8988T (cell line): ENCODE data around the gene TGIF1.

Experiments
- DNase-seq: peaks from one replicate; pipeline ENCODE4 v3.0.0; 2011

The TGIF1 gene

DNA sequence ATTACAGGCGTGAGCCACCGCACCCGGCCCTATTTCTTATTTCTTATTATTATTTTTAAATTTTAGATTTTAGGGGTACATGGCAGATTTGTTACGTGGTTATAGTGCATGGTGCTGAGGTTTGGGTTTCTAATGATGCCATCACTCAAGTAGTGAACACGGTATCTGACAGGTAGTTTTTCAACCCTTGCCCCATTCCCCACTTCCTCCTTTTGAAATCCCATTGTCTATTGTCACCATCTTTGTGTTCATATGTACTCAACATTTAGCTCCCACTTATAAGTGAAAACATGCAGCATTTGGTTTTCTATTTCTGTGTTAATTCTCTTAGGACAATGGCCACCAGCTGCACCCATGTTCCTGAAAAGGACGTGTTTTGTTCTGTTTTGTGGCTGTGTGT lies 39.5 kb downstream of the TGIF1 start:
- no peak for DNase-seq

DNA sequence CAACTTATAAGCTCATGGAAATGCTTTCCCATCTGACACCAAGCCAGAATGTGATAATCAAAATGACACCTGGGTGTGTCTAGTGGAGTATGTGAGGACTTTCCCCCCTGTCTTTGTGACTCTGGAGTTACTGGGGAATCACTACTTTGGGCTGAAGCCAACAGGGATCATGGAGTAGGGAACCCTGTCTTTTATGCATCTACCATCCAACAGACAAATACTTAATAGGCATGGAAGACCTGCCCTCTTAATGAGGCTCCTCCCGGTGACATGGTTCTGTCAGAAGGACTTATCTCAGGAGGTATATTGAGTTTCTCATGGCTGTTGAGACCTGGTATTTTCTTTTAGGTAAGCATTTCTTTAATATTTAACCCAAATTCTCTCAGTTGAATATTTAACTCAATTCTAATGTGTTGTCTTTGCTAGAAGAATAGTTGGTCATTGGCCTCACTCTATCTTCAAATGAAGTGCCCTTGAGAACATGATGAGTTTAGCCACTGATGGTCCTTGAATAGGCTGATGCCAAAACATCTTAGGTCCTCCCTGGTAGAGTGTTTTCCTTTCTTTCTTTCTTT lies 42.1 kb downstream of the TGIF1 start:
- DNase-seq: no peak

DNA sequence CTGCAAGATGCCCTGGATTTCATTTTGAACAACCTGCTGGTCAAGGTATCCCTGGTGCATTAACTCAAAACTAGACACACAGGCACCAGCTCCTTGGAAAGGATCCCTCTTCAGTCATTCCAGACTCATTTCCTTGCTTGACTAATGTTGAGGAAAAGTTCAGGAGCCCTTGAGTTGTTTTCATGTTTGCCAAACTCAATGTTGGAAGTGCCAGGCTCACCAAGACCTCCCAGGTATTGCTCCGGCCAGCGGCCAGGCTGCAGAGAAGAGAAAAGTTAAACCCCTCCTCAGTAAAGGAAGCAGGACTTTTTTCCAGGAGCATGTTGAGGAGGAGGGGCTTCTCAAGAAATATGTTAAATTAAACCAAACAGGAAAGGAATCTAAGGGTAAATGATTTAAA lies 42.7 kb downstream of the TGIF1 start:
- no peak for DNase-seq

DNA sequence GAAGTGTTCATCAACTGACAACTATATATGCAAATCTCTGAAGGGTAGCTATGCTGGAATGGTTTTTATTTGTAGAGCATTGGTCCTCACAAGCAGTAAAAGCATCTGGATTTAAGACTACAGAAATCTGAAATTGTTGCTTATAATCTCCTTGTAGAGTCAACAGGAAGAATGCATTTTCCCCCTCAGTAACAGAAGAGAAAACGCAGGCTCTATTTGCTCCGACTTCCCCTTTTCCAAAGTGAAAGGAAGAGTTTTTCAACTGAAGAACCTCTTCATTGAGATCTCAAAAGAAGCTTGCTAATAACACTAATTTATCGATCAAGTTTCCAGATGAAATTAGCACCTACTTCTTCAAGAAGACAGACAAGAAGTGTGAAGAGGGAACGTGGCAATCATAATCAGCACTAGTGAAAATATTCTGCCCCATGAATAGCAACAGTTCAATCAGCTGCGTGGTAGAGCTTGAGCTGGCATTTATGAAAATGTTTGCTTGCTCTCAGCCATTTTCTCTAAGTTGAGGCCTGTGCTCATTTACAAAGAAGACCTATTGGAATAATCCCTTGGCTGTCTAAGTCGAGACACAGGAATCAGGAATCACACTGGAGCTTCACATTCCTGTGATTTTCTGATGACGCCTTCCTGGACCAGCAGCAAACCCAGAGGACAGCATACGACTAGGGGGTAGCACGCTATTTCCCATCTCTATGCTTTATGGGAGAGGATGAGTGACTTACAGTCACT lies 43.7 kb downstream of the TGIF1 start:
- no peak for DNase-seq

DNA sequence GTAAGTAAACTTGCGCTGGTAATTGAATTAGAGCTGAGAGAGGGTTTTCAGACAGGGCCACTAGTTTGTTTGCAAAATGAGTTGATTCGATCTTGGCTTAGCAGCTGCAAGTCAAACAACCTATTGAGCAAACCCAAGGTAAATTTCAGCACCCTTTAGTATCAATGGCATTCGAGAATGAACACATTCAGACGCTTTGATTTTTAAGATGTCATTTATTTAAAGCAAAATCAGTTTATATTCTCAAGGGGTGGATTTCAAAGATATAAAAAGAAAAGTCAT lies 44.2 kb downstream of the TGIF1 start:
- no peak for DNase-seq

DNA sequence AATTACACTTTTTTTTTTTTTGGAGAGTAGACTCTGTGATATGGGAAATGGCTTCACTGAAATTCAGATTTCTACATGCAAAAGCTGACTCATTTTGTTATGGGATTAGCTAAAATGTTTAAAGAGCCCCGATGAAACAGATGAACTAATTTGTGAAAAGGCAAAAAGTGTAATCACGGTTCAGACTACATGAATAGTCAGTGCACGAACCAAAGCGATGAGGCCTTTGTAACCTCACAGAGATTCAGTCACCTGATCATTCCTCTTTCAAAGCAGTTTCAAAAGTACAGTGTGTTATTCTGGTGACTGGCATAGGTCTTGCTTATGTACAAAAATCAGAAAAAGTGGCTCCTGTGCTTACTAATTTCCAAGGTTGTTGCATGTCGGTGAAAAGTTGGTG lies 44.6 kb downstream of the TGIF1 start:
- DNase-seq: no peak

DNA sequence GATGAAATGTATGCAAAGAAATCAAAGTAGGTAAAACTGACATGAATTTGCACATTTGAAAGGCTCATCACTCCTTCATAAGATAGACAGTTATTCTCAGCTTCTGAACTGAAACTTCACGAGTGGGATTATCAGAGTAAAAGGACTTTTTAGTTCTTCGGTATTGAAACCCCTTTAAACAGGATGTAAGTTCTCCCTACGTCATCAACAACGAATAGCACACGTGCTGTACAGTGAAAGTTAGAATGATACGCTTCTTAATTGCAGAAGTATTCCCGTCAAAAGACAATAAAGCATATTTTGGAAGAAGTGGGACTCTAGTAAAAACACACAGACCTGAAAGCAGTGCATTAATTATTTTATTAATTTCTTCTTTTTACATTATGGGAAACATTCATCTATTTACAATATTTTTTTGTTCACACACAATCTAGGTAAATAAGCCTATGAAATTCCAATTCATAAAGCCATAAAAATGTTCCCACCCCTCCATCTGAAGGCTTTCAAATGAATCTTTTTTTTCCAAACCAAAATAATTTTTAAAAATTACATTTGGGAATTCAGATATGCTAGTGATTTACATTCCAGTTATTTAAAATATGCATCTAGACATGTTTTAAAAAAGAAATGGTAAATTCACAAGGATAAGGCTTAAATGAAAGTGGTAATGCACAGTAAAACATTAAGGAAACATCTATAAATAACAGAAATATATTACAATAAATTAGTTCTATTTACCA lies 45.9 kb downstream of the TGIF1 start:
- DNase-seq: no peak

DNA sequence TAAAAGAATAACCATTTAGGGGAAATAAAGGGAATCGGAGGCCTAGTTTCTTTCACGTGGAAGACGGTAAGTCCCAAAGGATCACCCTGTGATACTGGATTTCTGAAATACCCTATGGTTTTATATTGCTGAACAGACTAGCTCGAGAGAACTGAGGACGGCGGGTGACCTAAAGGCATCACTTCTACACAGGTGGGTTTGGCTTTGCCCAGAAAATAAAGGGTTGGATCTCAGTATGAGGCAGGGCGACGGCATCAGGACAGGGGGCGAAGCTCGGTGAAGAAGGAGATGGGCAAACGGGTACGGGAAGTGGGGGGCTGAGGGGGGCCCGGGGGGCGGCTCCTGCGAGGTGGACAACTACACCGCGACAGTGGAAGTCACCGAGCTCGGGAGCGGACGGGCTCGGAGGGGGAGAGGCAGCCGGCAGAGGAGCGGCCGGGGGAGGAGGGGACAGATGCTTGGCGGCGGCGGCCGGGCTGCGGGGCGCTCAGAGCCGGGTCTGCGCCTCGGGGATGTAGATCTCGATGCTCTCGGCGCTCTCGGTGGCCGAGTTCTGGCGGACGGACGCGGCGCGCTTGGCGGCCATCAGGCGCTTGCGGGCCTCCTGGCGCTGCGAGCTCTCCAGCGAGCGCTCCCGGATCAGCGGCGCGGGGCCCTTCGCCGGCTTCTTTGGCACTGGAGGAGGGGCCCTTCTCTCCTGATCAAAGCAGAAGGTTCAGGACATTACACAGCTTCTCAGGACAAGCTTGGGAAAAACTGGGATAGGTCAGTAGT lies 48.9 kb downstream of the TGIF1 start:
- peak; percentile 60 for DNase-seq

DNA sequence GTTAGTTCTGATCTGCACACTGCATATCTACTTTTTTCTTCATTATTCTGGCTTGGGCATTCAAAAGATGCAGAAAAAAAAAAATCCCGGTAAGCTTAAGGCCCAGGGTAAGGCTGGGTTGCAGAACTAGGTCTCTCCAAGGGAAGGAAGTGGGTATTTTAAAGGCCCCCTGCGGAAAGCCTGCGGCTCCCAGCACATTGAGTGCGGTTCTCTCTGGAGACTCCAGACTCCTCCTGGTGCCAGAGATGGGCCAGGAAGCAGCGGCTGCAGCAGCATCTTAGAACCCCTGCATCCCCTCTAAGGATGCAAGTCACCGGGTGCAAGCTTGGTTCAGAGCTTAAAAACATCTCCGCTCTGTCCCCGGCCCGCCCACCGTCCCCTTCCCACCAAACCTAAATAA lies 49.5 kb downstream of the TGIF1 start:
- DNase-seq: peak; percentile 43

DNA sequence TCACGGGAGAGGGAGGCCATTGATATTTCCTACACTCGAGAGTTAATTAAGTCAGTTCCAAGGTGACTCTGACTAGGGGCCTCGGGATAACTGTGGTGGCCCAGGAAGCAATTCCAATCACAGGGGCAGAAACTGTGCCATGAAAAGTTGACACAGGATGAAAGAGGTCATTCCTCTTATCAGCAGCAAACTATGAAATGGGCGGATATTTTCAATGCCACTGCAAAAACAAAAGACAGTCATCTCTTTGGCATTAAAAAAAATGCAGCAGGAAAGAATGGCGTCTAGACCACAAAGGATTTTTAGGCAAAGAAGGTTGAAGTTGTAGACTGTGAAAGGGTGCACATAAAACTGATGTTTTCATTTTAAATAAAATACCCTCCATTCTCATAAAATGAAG lies 50.0 kb downstream of the TGIF1 start:
- no peak for DNase-seq

DNA sequence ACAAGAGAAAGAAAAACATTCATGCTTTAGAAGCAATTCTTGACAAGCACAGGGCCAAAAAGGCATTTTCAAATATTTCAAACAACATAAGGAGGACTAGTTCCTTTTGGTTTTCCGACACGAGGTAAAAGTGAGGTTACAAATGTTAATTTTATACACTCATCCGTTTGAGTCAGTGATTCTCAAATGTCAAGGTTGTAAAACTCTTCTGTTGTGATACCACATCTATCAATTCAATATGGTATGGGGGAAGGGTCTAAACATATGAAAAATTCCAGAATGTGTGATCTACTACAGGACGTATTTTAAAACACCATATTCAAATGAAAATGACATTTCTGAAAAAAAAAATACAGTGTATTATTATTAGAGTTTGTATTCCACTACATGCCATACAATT lies 52.7 kb downstream of the TGIF1 start:
- no peak for DNase-seq

DNA sequence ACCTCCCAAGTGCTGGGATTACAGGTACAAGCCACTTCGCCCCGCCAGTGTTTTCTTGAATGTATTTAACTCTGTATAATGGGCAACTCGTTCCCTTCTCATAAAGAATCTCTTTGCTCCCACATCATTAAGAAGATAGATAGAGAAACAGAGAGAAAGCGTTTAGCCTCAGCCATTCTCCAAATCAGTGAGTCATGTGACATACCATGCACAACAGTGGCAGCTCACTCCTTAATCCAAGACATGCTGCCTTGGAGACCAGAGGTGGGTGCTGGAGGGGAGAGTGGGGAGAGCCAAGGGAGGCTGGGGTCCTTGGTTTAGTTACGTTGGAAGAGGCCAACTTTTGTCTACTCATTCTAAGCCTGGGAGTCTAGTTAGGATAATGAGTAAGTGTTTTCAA lies 54.7 kb downstream of the TGIF1 start:
- DNase-seq: no peak

DNA sequence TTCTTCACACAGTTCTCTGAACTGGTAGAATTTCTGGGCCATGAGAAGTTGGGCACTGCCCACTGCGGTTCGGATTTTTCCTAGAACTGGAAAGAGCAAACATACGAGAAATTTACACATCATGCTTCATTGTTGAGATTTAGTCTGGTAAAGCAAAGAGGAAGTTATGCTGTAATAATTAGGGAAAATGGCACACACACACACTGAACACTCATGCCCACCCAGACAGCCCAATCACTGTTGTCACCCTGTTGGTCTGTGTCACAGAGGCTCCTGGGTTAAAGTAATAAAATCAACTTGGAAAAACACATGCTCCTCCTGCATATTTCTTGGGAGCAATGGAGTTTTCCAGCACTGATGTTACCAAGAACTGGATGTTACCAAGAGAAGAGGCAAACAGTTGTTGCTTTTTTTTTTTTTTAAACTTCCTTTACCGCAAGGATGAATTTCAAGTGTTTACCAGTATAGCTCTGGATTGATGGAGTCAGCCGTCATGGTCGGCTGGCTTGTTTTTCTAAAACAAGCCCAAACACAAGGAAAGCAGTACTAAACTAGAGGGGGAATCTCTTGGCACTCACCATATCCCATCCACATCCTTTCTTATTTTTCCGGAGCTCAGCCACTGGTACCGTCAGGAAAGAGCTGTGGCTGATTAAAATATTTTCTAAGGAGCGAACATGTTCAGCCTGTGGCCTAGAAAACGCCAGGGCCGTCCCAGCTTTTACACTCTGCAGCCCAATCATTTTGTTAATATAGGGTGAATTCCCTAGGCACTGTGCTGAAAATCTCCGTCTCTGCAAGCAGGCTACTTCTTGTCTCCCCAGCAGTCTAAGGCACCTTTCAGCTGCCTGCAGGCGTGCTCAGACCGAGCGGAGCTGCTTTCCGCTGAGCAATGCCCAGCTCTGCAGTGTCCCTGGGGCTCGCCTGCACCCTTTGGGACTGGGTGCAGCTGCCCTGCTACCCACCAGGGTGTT lies 58.9 kb downstream of the TGIF1 start:
- DNase-seq: no peak
